SU-DHL-6 (cell line): ENCODE data around the gene SMTN.

Experiments
- EZH2phosphoT487 ChIP-seq: fragments of 200-600 bp; sonication (generic), shearing (Covaris generic); conservative IDR thresholded peaks from 2 replicates; pipeline ENCODE4 v1.6.1; 2018; ENCODE audit warnings: mild to moderate bottlenecking, antibody characterized with exemption, low read length, moderate library complexity, mixed read lengths
- TF ChIP-seq, protein P1 (sequence below): fragments of 200-600 bp; sonication (generic); IDR thresholded peaks from one replicate; pipeline ENCODE4 v1.5.1; 2017; ENCODE audit warnings: antibody characterized with exemption, mild to moderate bottlenecking, low read length, moderate library complexity; ENCODE audit not compliant: insufficient read depth, poor library complexity, severe bottlenecking

DNA sequence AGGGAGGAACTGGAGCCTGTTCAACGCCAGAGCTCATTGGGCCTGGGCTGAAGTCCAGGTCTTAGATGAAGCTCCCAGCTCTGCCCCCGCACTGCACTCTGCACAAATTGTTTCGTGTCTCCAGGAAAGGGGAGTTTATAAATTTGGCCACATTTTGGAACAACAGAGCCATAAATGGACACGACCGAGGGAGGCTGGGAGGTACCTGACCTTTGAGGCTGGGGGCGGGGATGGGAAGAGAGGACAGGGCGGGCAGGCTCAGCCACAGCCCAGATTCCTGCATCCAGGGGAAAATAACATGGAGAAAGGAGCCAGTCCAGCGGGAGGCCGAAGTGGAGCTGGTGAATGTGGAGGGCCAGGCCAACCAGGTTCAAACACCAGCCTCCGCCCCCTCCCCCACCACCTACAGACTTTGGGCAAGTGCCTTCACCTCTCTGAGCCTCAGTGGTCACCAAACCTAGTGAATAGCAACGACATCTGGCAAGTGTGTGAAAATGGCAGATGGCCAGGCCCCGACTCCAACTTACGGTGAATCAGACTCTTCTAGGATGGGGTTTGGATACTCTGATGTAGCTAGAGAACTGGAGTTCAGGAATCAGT lies 36.8 kb upstream of the SMTN start:
- TF ChIP-seq, protein P1, sequence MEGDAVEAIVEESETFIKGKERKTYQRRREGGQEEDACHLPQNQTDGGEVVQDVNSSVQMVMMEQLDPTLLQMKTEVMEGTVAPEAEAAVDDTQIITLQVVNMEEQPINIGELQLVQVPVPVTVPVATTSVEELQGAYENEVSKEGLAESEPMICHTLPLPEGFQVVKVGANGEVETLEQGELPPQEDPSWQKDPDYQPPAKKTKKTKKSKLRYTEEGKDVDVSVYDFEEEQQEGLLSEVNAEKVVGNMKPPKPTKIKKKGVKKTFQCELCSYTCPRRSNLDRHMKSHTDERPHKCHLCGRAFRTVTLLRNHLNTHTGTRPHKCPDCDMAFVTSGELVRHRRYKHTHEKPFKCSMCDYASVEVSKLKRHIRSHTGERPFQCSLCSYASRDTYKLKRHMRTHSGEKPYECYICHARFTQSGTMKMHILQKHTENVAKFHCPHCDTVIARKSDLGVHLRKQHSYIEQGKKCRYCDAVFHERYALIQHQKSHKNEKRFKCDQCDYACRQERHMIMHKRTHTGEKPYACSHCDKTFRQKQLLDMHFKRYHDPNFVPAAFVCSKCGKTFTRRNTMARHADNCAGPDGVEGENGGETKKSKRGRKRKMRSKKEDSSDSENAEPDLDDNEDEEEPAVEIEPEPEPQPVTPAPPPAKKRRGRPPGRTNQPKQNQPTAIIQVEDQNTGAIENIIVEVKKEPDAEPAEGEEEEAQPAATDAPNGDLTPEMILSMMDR: no peak
- TF ChIP-seq EZH2phosphoT487: no peak
